HepG2 (cell line): ENCODE results near the gene KRT13. TPM values are rescaled to one million over a fixed set of nuclear protein-coding genes. Genes with fewer than 3 reads are reported as not detected.

Source experiments
- ATAC-seq: fragments of 200-7000 bp; cut with Tn5 transposase; 3 replicates; pipeline ENCODE4 v1.9.1; 2020; ENCODE audit warnings: mild to moderate bottlenecking, moderate library complexity
- Bru-seq: library from RNA; stranded (reverse); fragments of 400-500 nt; gene quantifications from one replicate; lab custom pipeline; 2021; lab: Mats Ljungman, UMichigan
- BruChase-seq, 2 experiments: library from RNA; stranded (reverse); fragments of 400-500 nt; gene quantifications; one replicate each; lab custom pipeline; 2021; lab: Mats Ljungman, UMichigan
- BruUV-seq: library from RNA; stranded (reverse); fragments of 400-500 nt; replicated peaks from 2 replicates; lab custom pipeline; 2021; lab: Mats Ljungman, UMichigan
- CTCF ChIA-PET: fragments of 300-600 bp; formaldehyde crosslinking; extraction: SDS; loops from one replicate; lab custom pipeline; 2021; ENCODE audit warnings: low total read pairs, inconsistent platforms, low intra/inter-chr PET ratio; lab: Yijun Ruan, JAX
- POLR2A ChIA-PET: fragments of 350-600 bp; sonication (Branson Sonifier 250); formaldehyde crosslinking; loops from one replicate; lab custom pipeline; 2020; ENCODE audit warnings: antibody characterized with exemption, inconsistent platforms; lab: Yijun Ruan, JAX
- DNase-seq: peaks from one replicate; pipeline ENCODE4 v3.0.0-alpha.2; 2015; ENCODE audit warnings: low spot score
- FAIRE-seq: peaks from 3 replicates; lab custom pipeline; 2011; peaks lifted over from hg19 to GRCh38; lab: Jason Lieb, UNC
- H2AFZ ChIP-seq: one replicate; pipeline ENCODE4 v1.6.1; 2011; ENCODE audit warnings: low read length, inconsistent platforms
- H3K27ac ChIP-seq: fragments of 300-600 bp; 3 replicates; pipeline ENCODE4 v1.8.0; 2011; ENCODE audit warnings: mixed run types, mild to moderate bottlenecking, mixed read lengths, low read length, inconsistent platforms; ENCODE audit not compliant: insufficient read depth; ENCODE audit errors: extremely low read length
- H3K27me3 ChIP-seq, 2 experiments: fragments of 200-600 bp in 1 of 2; 2 replicates in 1 of 2; 3 replicates in 1 of 2; pipeline versions ENCODE4 v1.6.0 to v1.8.0; 2011; ENCODE audit warnings: low read length in 2 of 2, mild to moderate bottlenecking in 2 of 2, moderate library complexity in 2 of 2, inconsistent platforms in 1 of 2; ENCODE audit not compliant: insufficient read depth in 2 of 2, control insufficient read depth in 1 of 2
- H3K36me3 ChIP-seq, 2 experiments: fragments of 200-600 bp in 1 of 2; replicated peaks in 1 of 2; 2 replicates in 1 of 2; 3 replicates in 1 of 2; pipeline versions ENCODE4 v1.5.1 to v1.8.0; 2011; ENCODE audit warnings: low read length in 2 of 2, inconsistent platforms in 1 of 2; ENCODE audit not compliant: insufficient read depth in 2 of 2, control insufficient read depth in 1 of 2
- H3K4me1 ChIP-seq: 2 replicates; pipeline ENCODE4 v1.5.1; 2012; ENCODE audit warnings: low read length, inconsistent platforms; ENCODE audit not compliant: insufficient read depth
- H3K4me2 ChIP-seq: 2 replicates; pipeline ENCODE4 v1.6.0; 2011; ENCODE audit warnings: low read depth, low read length, inconsistent platforms
- H3K4me3 ChIP-seq, 3 experiments: fragments of 200-600 bp in 1 of 3; sonication (generic), shearing (Covaris generic) in 1 of 3; replicated peaks in 1 of 3; 2 replicates each; pipeline ENCODE4 v1.5.1; 2011 to 2016; ENCODE audit warnings: low read length in 3 of 3, inconsistent platforms in 2 of 3, low read depth in 2 of 3, mild to moderate bottlenecking in 2 of 3, control low read depth in 1 of 3, mixed read lengths in 1 of 3; ENCODE audit not compliant: insufficient read depth in 1 of 3
- H3K79me2 ChIP-seq: one replicate; pipeline ENCODE4 v1.6.1; 2011; ENCODE audit warnings: low read length, inconsistent platforms; ENCODE audit not compliant: insufficient read depth
- H3K9ac ChIP-seq: 2 replicates; pipeline ENCODE4 v1.6.0; 2011; ENCODE audit warnings: mild to moderate bottlenecking, low read depth, low read length, inconsistent platforms; ENCODE audit not compliant: insufficient read depth
- H3K9me3 ChIP-seq: 2 replicates; pipeline ENCODE4 v1.5.1; 2012; ENCODE audit warnings: mild to moderate bottlenecking, low read length
- H4K20me1 ChIP-seq: 2 replicates; pipeline ENCODE4 v1.6.0; 2011; ENCODE audit warnings: inconsistent platforms, mild to moderate bottlenecking, low read length, moderate library complexity; ENCODE audit not compliant: insufficient read depth
- KLF13 ChIP-seq: sonication (generic); formaldehyde crosslinking; IDR thresholded peaks from 2 replicates; pipeline ENCODE4 v1.4.0; 2020; ENCODE audit warnings: mild to moderate bottlenecking, missing genetic modification reagents
- MXD3 ChIP-seq: IDR thresholded peaks from 2 replicates; pipeline ENCODE4 v1.6.1; 2016; ENCODE audit warnings: mild to moderate bottlenecking, missing biosample characterization, missing genetic modification reagents
- TOE1 ChIP-seq: sonication (generic); formaldehyde crosslinking; IDR thresholded peaks from 2 replicates; pipeline ENCODE4 v1.4.0; 2020; ENCODE audit warnings: mild to moderate bottlenecking, missing genetic modification reagents
- ZNF350 ChIP-seq: sonication (generic); formaldehyde crosslinking; IDR thresholded peaks from 2 replicates; pipeline ENCODE4 v1.4.0; 2020; ENCODE audit warnings: mild to moderate bottlenecking, low read depth, missing genetic modification reagents, borderline replicate concordance
- WGBS: methylation state at CpG from one replicate; pipeline ENCODE4 v1.1.6; 2017; ENCODE audit warnings: low lambda C conversion rate; 5-methylcytosine and 5-hydroxymethylcytosine counted together
- in situ Hi-C: cut with HindIII; loops from 2 replicates; pipeline ENCODE4 v1.10.0; 2017; ENCODE audit warnings: low pct_unique_long_range_greater_than_20kb; ENCODE audit not compliant: extremely low pct_ligation_motif_present
- intact Hi-C: fragments of 100-400 bp; cut with micrococcal nuclease; formaldehyde crosslinking; loops from one replicate; pipeline ENCODE4 v1.10.0; 2022; ENCODE audit not compliant: unreplicated experiment
- long read RNA-seq, 2 experiments: library from RNA in 1 of 2; library from polyadenylated mRNA in 1 of 2; stranded (forward) in 1 of 2; unstranded in 1 of 2; transcript quantifications; one replicate each; pipeline ENCODE4 v2.0.0, GENCODE V29; 2019 to 2022
- polyA minus RNA-seq, 3 experiments: library from RNA; depleted of rRNA, polyadenylated mRNA; stranded (reverse); fragments of >200 nt; gene quantifications; 2 replicates each; pipeline ENCODE4 v1.2.3, GENCODE V29; 2011; ENCODE audit warnings: low replicate concordance in 1 of 3
- polyA plus RNA-seq, 8 experiments: library from polyadenylated mRNA; depleted of rRNA in 3 of 8; stranded (reverse) in 7 of 8; unstranded in 1 of 8; fragments of >200 nt; fragmentation: Illumina TruSeq in 4 of 8; extraction: Trizol in 4 of 8; gene quantifications; 2 replicates each; pipeline versions ENCODE4 v1.2.1 to v1.2.3, GENCODE V29; 2011 to 2016; ENCODE audit warnings: low read depth in 4 of 8, missing spikeins in 1 of 8, mixed read lengths in 1 of 8; ENCODE audit not compliant: insufficient read depth in 1 of 8
- total RNA-seq, 5 experiments: library from RNA; depleted of rRNA; stranded (reverse); fragments of >200 nt; fragmentation: Illumina TruSeq; extraction: Trizol; gene quantifications; 2 replicates each; pipeline ENCODE4 v1.2.3, GENCODE V29; 2016; ENCODE audit warnings: low read depth in 1 of 5
- TF ChIP-seq, protein P1 (sequence below): sonication (generic); formaldehyde crosslinking; IDR thresholded peaks from 2 replicates; pipeline ENCODE4 v1.4.0; 2020; ENCODE audit warnings: mild to moderate bottlenecking, missing genetic modification reagents

KRT13 gene
- not detected in 2 replicates for total RNA-seq (2016; rRNA removed; fragmentation: Illumina TruSeq; extraction: Trizol)
- total RNA-seq (2016; cell fraction: cytosol; rRNA removed; fragmentation: Illumina TruSeq; extraction: Trizol; ENCODE audit: low read depth), result not detected in 2 replicates
- not detected in 2 replicates for total RNA-seq (2016; cell fraction: insoluble cytoplasmic fraction; rRNA removed; fragmentation: Illumina TruSeq; extraction: Trizol)
- total RNA-seq (2016; cell fraction: membrane; rRNA removed; fragmentation: Illumina TruSeq; extraction: Trizol), result not detected in 2 replicates
- total RNA-seq (2016; cell fraction: nucleus; rRNA removed; fragmentation: Illumina TruSeq; extraction: Trizol), result not detected in 2 replicates
- polyA plus RNA-seq (2011; rRNA removed), result 0.30 TPM in 1 of 2 replicates, not detected in the other
- polyA plus RNA-seq (2011; cell fraction: cytosol; rRNA removed), result 0.05 TPM in 1 of 2 replicates, not detected in the other
- 0.09 TPM in 1 of 2 replicates, not detected in the other for polyA plus RNA-seq (2011; cell fraction: nucleus; rRNA removed)
- not detected in 2 replicates for polyA plus RNA-seq (2012)
- polyA plus RNA-seq (2016; cell fraction: cytosol; fragmentation: Illumina TruSeq; extraction: Trizol; ENCODE audit: low read depth), result not detected in 2 replicates
- polyA plus RNA-seq (2016; cell fraction: insoluble cytoplasmic fraction; fragmentation: Illumina TruSeq; extraction: Trizol; ENCODE audit: low read depth), result not detected in 2 replicates
- polyA plus RNA-seq (2016; cell fraction: membrane; fragmentation: Illumina TruSeq; extraction: Trizol; ENCODE audit: low read depth), result not detected in 2 replicates
- polyA plus RNA-seq (2016; cell fraction: nucleus; fragmentation: Illumina TruSeq; extraction: Trizol; ENCODE audit: insufficient read depth, low read depth), result not detected in 2 replicates
- 0.70 TPM in 1 of 2 replicates, not detected in the other for polyA minus RNA-seq (2011; rRNA and poly(A)+ RNA removed; ENCODE audit: low replicate concordance)
- not detected in 2 replicates for polyA minus RNA-seq (2011; cell fraction: cytosol; rRNA and poly(A)+ RNA removed)
- not detected in 2 replicates for polyA minus RNA-seq (2011; cell fraction: nucleus; rRNA and poly(A)+ RNA removed)
- not detected for Bru-seq, nascent RNA
- not detected for BruChase-seq, experiment 1, labeled RNA remaining after a 6-hour chase
- not detected for BruChase-seq, experiment 2, labeled RNA remaining after a 2-hour chase
- long read RNA-seq, experiment 1, result 0 reads
- long read RNA-seq, experiment 2, result 0 reads

DNA sequence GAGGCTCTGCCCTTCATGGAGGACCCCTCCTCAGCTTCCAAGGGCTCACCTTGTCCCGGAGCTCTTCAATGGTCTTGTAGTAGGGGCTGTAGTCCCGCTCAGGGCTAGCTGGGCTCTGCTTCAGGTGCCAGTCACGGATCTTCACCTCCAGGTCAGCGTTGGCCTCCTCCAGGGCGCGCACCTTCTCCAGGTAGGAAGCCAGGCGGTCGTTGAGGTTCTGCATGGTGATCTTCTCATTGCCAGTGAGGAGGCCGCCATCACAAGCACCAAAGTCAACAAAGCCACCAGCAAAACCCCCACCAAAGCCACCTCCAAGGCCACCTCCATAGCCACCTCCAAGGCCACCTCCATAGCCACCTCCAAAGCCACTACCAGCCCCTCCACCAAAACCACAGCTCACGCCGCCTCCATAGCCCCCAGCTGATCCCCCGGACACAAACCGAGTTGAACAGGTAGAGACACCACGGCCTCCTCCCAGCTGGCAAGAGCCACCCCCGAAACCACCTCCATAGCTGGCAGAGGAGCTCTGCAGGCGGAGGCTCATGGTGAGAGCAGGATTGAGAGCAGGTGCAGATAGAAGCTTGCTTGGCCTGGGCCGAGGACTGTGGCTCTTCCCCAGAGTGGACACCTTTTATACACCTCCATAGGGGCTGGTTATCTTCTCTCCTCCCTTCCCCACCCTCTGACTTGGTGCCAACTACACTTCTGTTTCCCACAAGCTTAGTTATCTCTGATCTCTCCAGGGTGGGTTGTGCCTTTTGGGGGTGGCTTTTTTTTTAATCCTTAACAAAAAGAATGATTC, at the start of gene KRT13:
TSS of gene KRT13 (minus strand) at position 606 of the 802 bp plus-strand sequence. CDS start at position 544, 62 bp downstream.
- BruUV-seq, result no TSS peak
- ChIA-PET POLR2A (interaction anchor here (1.2 kb wide), 1 partner anchor 184 kb away, joined by 3 read pairs; the partner anchor contains the start of gene EIF1), CTCF (no interaction called here)
- H4K20me1 ChIP-seq, result no peaks in the 10 kb centered on the region
- ATAC-seq (no peak), FAIRE-seq (no peak), DNase-seq (no peak)
- H2AFZ ChIP-seq, result no peak within 1 kb of the TSS
- no peaks in the 10 kb centered on the region for H3K36me3 ChIP-seq
- H3K27ac ChIP-seq, result no peak within 1 kb of the TSS
- H3K4me2 ChIP-seq, result no peak within 1 kb of the TSS
- WGBS, result 44% methylated on average over 7 of the region's 17 CpGs
- in situ Hi-C loops (no loop called here), intact Hi-C loops (no loop called here)
- no peak within 1 kb of the TSS for H3K9ac ChIP-seq
- TF ChIP-seq ZNF350 (CRISPR knock-in tag) (no peak), KLF13 (CRISPR knock-in tag) (no peak), MXD3 (no peak), TOE1 (CRISPR knock-in tag) (no peak)
- TF ChIP-seq, protein P1, sequence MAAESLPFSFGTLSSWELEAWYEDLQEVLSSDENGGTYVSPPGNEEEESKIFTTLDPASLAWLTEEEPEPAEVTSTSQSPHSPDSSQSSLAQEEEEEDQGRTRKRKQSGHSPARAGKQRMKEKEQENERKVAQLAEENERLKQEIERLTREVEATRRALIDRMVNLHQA (CRISPR knock-in tag), result no peak
- H3K79me2 ChIP-seq, result no peaks in the 10 kb centered on the region
- no peaks in the 10 kb centered on the region for H3K9me3 ChIP-seq
- no peak within 1 kb of the TSS for H3K4me3 ChIP-seq
- H3K27me3 ChIP-seq, result peaks cover 12 to 72% of the 10 kb centered on the region in 2 experiments
- H3K4me1 ChIP-seq, result peaks cover 10% of the 10 kb centered on the region
